Activated T-helper 1 cell treated with Interleukin-2 at 50 U/mL for 16 hours (primary cell): ENCODE data around the gene TRPM3.

Experiments
- DNase-seq: peaks from one replicate; pipeline ENCODE4 v3.0.0-alpha.2; 2020; ENCODE audit warnings: low read depth

Gene TRPM3

GRCh38 chr9:71121275-71122021 is at the start of gene TRPM3:
Gene TRPM3 (minus strand): TSS chr9:71121621. CDS start chr9:71121354, 267 bp downstream.
- DNase-seq: no peak

GRCh38 chr9:71168418-71168817 is 47.0 kb upstream of the TRPM3 start:
- DNase-seq: no peak

GRCh38 chr9:71162126-71162525 is 40.7 kb upstream of the TRPM3 start:
- DNase-seq: no peak

GRCh38 chr9:71157731-71158130 is 36.3 kb upstream of the TRPM3 start:
- no peak for DNase-seq

GRCh38 chr9:71147368-71147767 is 25.9 kb upstream of the TRPM3 start:
- DNase-seq: no peak

- DNase-seq: no peak
Observed at GRCh38 chr9:71146511-71146910, 25.1 kb upstream of the TRPM3 start.

GRCh38 chr9:71145179-71145578 is 23.8 kb upstream of the TRPM3 start:
- no peak for DNase-seq

- DNase-seq: no peak
Observed at GRCh38 chr9:71144495-71144894, 23.1 kb upstream of the TRPM3 start.

GRCh38 chr9:71136696-71137095 is 15.3 kb upstream of the TRPM3 start:
- DNase-seq: no peak

- no peak for DNase-seq
Observed at GRCh38 chr9:71131145-71131544, 9.7 kb upstream of the TRPM3 start.

- no peak for DNase-seq
Observed at GRCh38 chr9:71130521-71130920, 9.1 kb upstream of the TRPM3 start.

- no peak for DNase-seq
Observed at GRCh38 chr9:71128796-71129195, 7.4 kb upstream of the TRPM3 start.

GRCh38 chr9:71127301-71127700 is 5.9 kb upstream of the TRPM3 start:
- no peak for DNase-seq

GRCh38 chr9:71122421-71122820 is 1.0 kb upstream of the TRPM3 start:
- no peak for DNase-seq

- DNase-seq: no peak
Observed at GRCh38 chr9:71122022-71122275, 528 bp upstream of the TRPM3 start.

- no peak for DNase-seq
Observed at GRCh38 chr9:71120501-71121247, 747 bp downstream of the TRPM3 start.

- DNase-seq: no peak
Observed at GRCh38 chr9:71119746-71120145, 1.7 kb downstream of the TRPM3 start.

GRCh38 chr9:71118324-71118723 is 3.1 kb downstream of the TRPM3 start:
- DNase-seq: no peak

GRCh38 chr9:71115448-71115975 is 5.9 kb downstream of the TRPM3 start:
- no peak for DNase-seq

- no peak for DNase-seq
Observed at GRCh38 chr9:71112866-71113265, 8.6 kb downstream of the TRPM3 start.

GRCh38 chr9:71108937-71109336 is 12.5 kb downstream of the TRPM3 start:
- no peak for DNase-seq

GRCh38 chr9:71106992-71107391 is 14.4 kb downstream of the TRPM3 start:
- no peak for DNase-seq

GRCh38 chr9:71105192-71105591 is 16.2 kb downstream of the TRPM3 start:
- no peak for DNase-seq

GRCh38 chr9:71098801-71099200 is 22.6 kb downstream of the TRPM3 start:
- no peak for DNase-seq
